AG08395 (cell line): ENCODE measurements around the gene TTC22.
"Not testable (repeated sequence)": the region's sequence is repeated elsewhere in the genome, so short reads cannot be mapped to it uniquely, and the experiment has no call there.

Source experiments
- DNase-seq: peaks from one replicate; pipeline ENCODE4 v3.0.0; 2012; ENCODE audit warnings: mixed read lengths, low spot score

TTC22 gene

DNA sequence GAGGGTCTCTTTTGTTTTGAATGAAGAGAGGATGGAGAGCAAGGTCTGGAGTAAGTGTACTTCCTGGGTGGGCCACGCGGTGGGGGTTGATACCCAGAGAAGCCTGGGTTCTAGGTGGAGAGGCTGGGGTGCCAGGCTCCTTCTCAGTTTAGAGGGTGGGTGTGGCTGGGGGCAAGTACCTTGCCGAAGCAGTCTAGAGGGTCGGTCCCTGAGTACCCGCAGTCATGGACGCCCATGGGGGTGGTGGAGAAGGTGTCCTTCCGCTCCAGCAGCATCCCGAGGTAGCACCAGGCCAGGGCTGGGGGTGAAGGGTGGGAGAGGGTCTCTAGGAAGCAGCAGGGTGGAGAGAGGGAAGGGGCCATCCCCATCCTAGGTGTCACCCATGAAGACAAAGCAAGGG lies 14.3 kb downstream of the TTC22 start:
- DNase-seq = no peak

- no peak for DNase-seq
These were observed 17.1 kb downstream of the TTC22 start for GRCh38 chr1:54784066-54784465.

DNA sequence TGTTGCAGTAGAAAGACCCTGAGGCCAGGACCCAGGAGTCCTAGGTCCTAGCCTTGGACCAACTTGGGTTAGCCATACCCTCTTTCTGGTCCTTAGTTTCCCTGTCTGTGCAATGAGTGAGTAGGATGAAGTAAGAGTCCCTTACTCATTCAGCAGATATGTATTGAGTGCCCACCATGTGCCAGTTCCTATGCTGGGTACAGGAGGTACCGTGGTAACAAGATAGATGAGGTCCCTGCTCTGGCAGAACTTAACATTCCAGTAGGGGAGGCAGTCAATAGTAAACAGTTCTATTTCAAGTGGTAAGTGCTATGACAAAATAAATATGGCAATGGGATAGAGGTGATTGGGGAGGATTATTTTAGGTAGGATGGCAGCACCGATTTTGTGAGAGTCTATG lies 18.5 kb downstream of the TTC22 start:
- no peak for DNase-seq

GRCh38 chr1:54782156-54782555 lies 19.0 kb downstream of the TTC22 start:
- no peak for DNase-seq

DNA sequence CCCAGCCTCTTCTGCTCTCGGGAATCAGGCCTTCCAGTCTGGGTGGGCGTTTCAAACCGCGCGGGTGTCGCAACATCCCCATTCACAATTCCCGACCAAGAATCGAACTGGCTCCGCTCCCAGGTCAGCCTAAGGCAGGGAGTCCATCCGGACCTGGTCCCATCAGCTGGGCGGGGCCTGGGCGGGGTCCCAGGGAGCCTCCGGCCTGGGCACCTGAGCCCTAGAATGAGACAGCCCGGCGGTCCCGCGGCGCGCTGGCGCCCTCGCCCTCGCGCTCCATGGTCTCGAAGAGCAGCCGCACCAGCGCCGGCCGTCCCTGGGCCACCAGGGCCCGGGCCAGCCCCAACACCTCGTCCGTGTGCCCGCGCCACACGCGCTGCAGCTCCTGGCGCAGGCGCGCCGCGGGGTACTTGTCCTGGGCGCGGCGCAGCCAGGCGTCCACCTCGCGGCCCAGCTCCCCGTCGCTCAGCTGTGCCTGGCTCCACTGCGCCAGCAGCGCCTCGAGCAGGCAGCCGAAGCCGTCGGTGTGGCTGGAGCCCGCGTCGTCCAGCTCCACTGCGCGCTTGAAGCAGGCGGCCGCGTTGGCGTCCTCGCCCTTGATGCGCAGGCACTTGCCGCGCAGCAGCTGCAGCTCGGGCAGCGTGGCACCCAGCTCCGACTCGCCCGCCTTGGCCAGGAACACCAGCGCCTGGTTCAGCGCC lies 19.9 kb downstream of the TTC22 start:
- no peak for DNase-seq

GRCh38 chr1:54777431-54777830 lies 23.7 kb downstream of the TTC22 start:
- no peak for DNase-seq

GRCh38 chr1:54777011-54777410 lies 24.1 kb downstream of the TTC22 start:
- DNase-seq = no peak

DNA sequence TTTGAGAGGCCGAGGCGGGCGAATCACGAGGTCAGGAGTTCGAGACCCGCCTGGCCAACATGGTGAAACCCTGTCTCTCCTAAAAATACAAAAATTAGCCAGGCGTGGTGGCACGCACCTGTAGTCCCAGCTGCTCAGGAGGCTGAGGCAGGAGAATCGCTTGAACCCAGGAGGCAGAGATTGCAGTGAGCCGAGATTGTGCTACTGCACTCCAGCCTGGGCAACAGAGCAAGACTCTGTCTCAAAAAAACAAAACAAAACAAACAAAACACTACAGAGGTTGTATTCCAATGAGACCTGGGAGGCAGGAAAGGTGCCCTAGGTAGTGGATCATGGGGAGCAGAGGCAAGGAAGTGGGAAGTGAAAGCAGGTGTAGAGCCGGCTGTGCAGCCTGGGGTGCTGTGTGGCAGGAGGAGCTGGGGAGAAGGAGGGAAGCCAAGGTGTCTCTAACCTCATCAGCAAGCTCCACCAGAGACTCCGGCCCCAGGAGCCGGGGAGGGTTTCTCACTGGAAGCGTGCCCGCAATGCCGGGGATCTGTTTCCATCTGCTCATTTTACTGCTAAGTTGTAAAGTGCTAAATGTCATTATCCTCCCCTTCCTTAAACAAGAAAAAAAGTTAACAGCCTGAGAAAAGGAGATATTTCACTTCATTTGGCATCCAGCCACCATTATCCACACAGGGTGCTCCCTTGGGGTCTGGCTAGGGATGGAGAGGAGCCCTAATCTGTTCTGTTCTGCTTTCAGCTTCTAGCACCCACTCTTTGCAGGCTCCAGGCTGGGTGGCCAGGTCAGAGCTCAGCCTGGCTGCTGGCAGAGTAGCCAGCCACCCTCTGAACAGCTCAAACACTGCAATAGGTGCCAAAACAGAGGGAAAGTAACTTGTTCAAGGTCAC lies 25.0 kb downstream of the TTC22 start:
- DNase-seq = not testable (repeated sequence)

- peak; percentile 30 for DNase-seq
These were observed 26.2 kb downstream of the TTC22 start for GRCh38 chr1:54774820-54775498.

- DNase-seq = no peak
These were observed 28.2 kb downstream of the TTC22 start for GRCh38 chr1:54772951-54773350.

DNA sequence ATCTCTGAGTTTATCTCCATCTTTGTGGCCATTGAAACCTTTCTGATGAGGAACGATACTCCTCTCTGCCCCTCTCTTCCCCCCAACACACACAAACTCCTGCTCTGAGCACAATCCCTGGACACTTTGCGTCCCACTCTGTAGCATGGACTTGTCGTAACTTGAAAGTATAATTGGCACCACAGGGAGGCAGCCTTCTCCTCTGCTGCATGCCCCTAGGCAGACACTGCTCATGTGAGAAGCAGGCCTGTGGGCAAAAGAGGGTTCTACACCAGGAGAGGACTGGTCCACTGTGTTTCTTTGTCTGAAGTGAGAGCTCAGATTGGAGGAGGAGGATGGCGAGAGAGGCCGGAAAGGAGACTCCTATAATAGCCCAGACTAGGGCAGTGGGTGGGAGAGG lies 33.0 kb downstream of the TTC22 start:
- DNase-seq = no peak

DNA sequence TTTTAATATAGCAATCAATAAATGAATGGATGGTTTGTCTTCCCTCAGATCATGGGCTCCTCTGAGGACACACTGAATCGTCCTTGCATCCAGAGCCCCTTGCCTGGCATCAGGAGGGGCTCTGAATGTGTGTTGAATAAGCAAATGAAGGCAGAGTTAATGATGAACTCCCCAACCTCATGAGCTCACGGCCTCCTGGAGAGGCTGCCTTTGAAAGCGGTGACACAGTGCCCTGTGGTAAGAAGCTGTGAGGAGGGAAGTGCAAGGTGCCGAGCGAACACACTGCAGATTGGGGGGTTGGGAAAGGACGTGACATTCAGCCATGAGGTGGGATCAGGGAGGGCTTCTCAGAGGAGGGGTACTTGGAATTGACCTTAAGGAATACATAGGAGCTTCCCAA lies 33.6 kb downstream of the TTC22 start:
- no peak for DNase-seq

DNA sequence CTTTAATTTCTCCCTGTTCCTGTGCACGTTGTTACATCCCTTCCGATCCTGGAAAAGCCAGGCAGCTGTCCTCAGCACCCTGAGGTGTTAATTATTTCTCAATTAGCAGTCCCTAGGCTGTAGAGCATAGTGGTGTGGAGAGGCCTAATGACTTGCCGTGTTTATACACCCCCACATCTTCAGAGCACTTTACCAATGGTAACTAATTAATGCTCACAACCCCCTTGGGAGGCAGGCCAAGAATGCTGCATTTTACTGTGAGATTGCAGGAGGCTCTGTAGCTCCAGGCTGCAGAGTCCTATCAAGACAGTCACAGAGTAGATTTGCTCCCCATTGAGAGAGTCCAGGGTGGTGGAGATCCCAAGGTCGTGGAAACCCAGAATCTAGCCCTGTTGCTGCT lies 34.4 kb downstream of the TTC22 start:
- DNase-seq = no peak

DNA sequence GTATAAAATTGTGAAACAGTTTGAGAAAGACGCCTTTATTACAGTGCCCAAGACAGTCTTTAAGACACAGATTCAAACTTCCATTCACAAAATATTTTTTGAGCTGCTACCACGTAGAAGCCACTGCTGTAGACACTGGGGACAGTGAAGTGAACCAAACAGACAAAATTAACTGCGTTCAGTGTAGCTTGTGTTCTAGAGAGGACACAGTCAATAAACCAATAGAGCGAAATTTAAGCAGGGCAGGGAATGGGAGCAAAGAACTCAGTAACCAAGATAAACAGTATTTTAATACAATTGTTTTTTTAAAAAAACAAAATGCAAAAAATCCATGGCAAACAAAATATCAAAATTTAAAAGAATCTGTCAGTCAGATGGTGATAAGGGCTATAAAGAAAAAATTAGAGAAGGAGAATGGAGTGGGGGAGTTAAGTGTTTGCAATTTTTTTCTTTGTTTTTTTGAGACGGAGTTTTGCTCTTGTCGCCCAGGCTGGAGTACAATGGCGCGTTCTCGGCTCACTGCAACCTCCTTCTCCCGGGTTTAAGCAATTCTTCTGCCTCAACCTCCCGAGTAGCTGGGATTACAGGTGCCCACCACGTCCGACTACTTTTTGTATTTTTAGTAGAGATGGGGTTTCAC lies 36.1 kb downstream of the TTC22 start:
- no peak for DNase-seq

DNA sequence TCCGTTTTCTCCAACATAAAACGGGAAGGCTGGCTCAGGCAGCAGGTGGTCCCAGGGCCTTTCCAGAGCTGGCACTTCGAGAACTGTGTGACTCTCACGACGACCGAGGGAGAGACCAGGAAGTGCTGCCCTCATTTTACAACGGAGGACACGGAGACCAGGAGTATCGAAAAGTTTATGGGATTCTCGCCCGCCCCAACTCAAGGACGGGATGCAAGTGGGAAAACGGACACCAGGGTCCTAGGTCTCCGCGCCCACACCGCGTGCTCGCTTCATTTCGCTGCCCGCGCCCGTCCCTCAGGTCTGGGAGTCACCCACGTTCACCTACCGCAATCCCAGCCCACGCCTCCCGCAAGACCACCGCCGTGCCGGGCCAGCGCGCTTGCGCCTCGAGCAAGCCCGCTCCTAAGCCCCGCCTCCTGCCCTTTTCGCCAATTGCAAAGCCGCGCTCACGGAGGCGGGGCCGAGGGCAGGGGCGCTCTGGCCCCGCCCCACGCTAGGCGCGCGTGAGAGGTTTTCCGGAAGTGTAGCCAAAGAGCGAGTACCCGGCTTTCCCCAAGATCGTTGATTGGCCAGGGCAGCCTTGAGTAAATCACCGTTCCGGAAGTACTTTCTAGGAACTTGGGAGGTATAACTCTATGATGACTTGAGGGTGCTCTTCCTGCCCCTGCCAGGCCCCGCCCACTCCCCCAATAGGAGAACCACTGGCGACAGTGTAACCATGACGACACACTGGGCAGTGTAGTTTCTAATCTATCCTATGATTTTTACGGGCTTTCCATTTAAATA lies 36.8 kb downstream of the TTC22 start, which contains the start of gene PARS2:
Gene PARS2, minus strand, starts transcription at position 391 of the 789 bp plus-strand sequence. CDS start 5,362 bp downstream, outside the sequence.
- peak; percentile 99 for DNase-seq

GRCh38 chr1:54763816-54764132 lies 37.3 kb downstream of the TTC22 start:
- no peak for DNase-seq

GRCh38 chr1:54758678-54759348 lies 42.3 kb downstream of the TTC22 start:
- no peak for DNase-seq

DNA sequence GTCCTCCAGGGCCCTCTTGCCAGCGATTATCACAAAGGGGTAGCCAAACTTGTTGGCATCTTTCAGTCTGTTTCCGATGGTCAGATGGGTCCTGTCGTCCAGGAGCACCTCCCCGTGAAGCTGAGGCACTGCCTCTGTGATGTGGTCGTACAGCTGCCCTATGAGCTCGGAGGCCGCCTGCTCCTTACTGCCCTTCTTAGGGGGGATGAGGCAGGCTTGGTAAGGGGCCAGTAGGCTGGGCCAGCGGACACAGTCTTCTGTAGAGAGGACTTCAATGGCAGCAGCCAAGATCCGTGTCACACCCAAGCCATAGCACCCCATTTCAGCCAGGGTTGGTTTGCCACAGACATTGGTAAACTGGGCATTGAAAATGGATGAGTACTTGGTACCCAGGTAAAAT lies 43.3 kb downstream of the TTC22 start:
- DNase-seq = no peak

DNA sequence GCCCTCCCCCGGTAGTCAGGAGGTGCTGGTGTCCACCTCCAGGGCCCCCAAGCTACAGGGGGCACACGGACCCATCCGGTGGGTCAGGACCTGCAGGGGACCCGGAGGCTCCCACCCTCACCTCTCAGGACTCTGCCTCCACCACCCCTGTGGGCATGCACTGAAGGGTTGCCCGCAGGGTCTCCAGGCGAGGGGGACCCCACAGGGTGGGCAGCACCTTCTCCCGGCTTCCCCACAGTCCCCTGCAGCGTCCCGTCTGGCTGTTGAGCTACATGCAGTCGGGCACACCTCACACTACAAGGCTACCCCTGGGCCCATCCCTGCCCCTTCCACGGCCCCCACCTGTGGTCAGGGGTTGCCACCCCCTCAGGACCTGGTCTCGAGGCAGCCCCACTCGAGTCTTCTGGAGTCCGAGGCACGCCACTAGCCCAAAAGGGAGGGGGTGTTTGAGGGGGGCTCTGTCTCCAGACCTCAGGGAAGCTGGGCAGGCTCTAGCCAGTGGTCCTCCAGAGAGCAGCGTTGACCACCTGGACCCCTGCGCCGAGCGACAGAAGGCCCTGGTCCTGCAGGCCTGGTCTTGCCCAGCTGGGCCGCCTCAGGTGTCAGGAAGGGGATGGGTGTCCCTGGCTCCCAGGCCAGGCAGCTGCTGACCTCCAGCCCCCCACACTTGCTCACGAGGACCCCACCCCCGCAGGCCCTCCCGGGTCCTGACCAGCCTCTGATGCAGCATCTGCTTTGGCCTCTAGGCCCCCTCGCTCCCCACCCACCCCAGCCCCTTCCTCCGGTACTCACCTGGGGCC lies 46.4 kb downstream of the TTC22 start:
- DNase-seq = no peak

GRCh38 chr1:54754045-54754444 lies 47.1 kb downstream of the TTC22 start:
- no peak for DNase-seq
